Endothelial cell (in vitro differentiated cells): Measurements from ENCODE around the gene ZDHHC1. TPM values are rescaled to one million over a fixed set of nuclear protein-coding genes. Genes with fewer than 3 reads are reported as not detected.
A peak's percentile ranks its signal among the peaks of the same experiment; 100 is the strongest.

Source experiments
- DNase-seq: peaks from one replicate; pipeline ENCODE4 v3.0.0; 2021; ENCODE audit warnings: low spot score
- H3K27ac Mint-ChIP-seq: one replicate; pipeline ENCODE4 v1.8.0; 2021; ENCODE audit warnings: mixed read lengths, inconsistent platforms; ENCODE audit not compliant: unreplicated experiment
- H3K27me3 Mint-ChIP-seq: one replicate; pipeline ENCODE4 v1.8.0; 2021; ENCODE audit warnings: mild to moderate bottlenecking, moderate library complexity, mixed read lengths, inconsistent platforms; ENCODE audit not compliant: unreplicated experiment
- H3K36me3 Mint-ChIP-seq: one replicate; pipeline ENCODE4 v1.8.0; 2021; ENCODE audit warnings: mild to moderate bottlenecking, low read depth, mixed read lengths, inconsistent platforms; ENCODE audit not compliant: unreplicated experiment
- H3K4me1 Mint-ChIP-seq: one replicate; pipeline ENCODE4 v1.8.0; 2021; ENCODE audit warnings: mild to moderate bottlenecking, mixed read lengths, inconsistent platforms; ENCODE audit not compliant: unreplicated experiment
- H3K4me3 Mint-ChIP-seq: one replicate; pipeline ENCODE4 v1.8.0; 2021; ENCODE audit warnings: mild to moderate bottlenecking, mixed read lengths, inconsistent platforms; ENCODE audit not compliant: unreplicated experiment
- H3K9me3 Mint-ChIP-seq: one replicate; pipeline ENCODE4 v1.8.0; 2021; ENCODE audit warnings: mixed read lengths, inconsistent platforms; ENCODE audit not compliant: unreplicated experiment
- CTCF ChIP-seq: fragments of 200-600 bp; sonication (generic); IDR thresholded peaks from one replicate; pipeline ENCODE4 v1.5.0; 2021; ENCODE audit warnings: antibody characterized with exemption; ENCODE audit not compliant: unreplicated experiment
- total RNA-seq: library from RNA; stranded (reverse); fragmentation: NEBNext Ultra II Directional; extraction: Animal tissue kit (Norgen Biotek cat#: 25700); gene quantifications from one replicate; pipeline ENCODE4 v1.2.1, GENCODE V29; 2021; ENCODE audit not compliant: unreplicated experiment

The ZDHHC1 gene
- total RNA-seq, 1 donor from 2014 or later, result 7.2 TPM

GRCh38 chr16:67430977-67431774 is 14.9 kb upstream of the ZDHHC1 start, which contains the start of gene HSD11B2:
Gene HSD11B2 (plus strand): TSS chr16:67431121. CDS start chr16:67431249, 128 bp downstream.
- H3K4me1 Mint-ChIP-seq, result peaks cover 28% of the 10 kb centered on the region
- TF ChIP-seq CTCF, result no peak
- H3K27me3 Mint-ChIP-seq, result peaks cover 24% of the 10 kb centered on the region
- H3K4me3 Mint-ChIP-seq, result peak within 1 kb of the TSS; percentile 77
- H3K27ac Mint-ChIP-seq, result no peak within 1 kb of the TSS
- H3K9me3 Mint-ChIP-seq, result no peaks in the 10 kb centered on the region
- DNase-seq, result peak; percentile 54
- H3K36me3 Mint-ChIP-seq, result peaks cover 3% of the 10 kb centered on the region

GRCh38 chr16:67430504-67430976 is 14.3 kb upstream of the ZDHHC1 start:
- H3K4me3 Mint-ChIP-seq, result peak overlapping the region; percentile 74
- H3K27me3 Mint-ChIP-seq, result peaks cover 22% of the 10 kb centered on the region
- peaks cover 28% of the 10 kb centered on the region for H3K4me1 Mint-ChIP-seq
- no peaks in the 10 kb centered on the region for H3K9me3 Mint-ChIP-seq
- no peak overlapping the region for H3K27ac Mint-ChIP-seq
- peaks cover 2% of the 10 kb centered on the region for H3K36me3 Mint-ChIP-seq
- peak; percentile 16 for DNase-seq
- no peak for TF ChIP-seq CTCF

GRCh38 chr16:67429799-67430503 is 13.7 kb upstream of the ZDHHC1 start:
- Mint-ChIP-seq H3K9me3 (no peaks in the 10 kb centered on the region), H3K27me3 (peaks cover 22% of the 10 kb centered on the region), H3K27ac (no peak overlapping the region), H3K4me1 (peaks cover 28% of the 10 kb centered on the region), H3K36me3 (no peaks in the 10 kb centered on the region), H3K4me3 (peak overlapping the region; percentile 74)
- TF ChIP-seq CTCF, result no peak
- DNase-seq, result no peak

GRCh38 chr16:67429053-67429798 is 12.9 kb upstream of the ZDHHC1 start:
- TF ChIP-seq CTCF, result no peak
- Mint-ChIP-seq H3K4me3 (no peak overlapping the region), H3K27ac (peak overlapping the region; percentile 38), H3K4me1 (peaks cover 27% of the 10 kb centered on the region), H3K27me3 (peaks cover 20% of the 10 kb centered on the region), H3K36me3 (no peaks in the 10 kb centered on the region), H3K9me3 (no peaks in the 10 kb centered on the region)
- no peak for DNase-seq
